OCI-LY1 (cell line): Measurements from ENCODE around the gene PRRC2B.
"Not testable (repeated sequence)": the region's sequence is repeated elsewhere in the genome, so short reads cannot be mapped to it uniquely, and the experiment has no call there.

Experiments
- EZH2 ChIP-seq: fragments of 200-600 bp; sonication (generic), shearing (Covaris generic); IDR thresholded peaks from 2 replicates; pipeline ENCODE4 v1.8.0; 2017; ENCODE audit warnings: borderline replicate concordance, mixed run types, mild to moderate bottlenecking, antibody characterized with exemption, low read length, moderate library complexity, mixed read lengths
- TF ChIP-seq, protein P1 (sequence below): fragments of 200-600 bp; sonication (generic), shearing (Covaris generic); IDR thresholded peaks from 2 replicates; pipeline ENCODE4 v1.5.1; 2017; ENCODE audit warnings: mild to moderate bottlenecking, antibody characterized with exemption, low read length, moderate library complexity, mixed read lengths

- TF ChIP-seq, protein P1, sequence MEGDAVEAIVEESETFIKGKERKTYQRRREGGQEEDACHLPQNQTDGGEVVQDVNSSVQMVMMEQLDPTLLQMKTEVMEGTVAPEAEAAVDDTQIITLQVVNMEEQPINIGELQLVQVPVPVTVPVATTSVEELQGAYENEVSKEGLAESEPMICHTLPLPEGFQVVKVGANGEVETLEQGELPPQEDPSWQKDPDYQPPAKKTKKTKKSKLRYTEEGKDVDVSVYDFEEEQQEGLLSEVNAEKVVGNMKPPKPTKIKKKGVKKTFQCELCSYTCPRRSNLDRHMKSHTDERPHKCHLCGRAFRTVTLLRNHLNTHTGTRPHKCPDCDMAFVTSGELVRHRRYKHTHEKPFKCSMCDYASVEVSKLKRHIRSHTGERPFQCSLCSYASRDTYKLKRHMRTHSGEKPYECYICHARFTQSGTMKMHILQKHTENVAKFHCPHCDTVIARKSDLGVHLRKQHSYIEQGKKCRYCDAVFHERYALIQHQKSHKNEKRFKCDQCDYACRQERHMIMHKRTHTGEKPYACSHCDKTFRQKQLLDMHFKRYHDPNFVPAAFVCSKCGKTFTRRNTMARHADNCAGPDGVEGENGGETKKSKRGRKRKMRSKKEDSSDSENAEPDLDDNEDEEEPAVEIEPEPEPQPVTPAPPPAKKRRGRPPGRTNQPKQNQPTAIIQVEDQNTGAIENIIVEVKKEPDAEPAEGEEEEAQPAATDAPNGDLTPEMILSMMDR = not testable (repeated sequence)
- TF ChIP-seq EZH2 = not testable (repeated sequence)
These were observed 48.9 kb upstream of the PRRC2B start for GRCh38 chr9:131344931-131345535.
